H9 (cell line): ENCODE results near the gene REEP3. TPM values are rescaled to one million over a fixed set of nuclear protein-coding genes. Genes with fewer than 3 reads are reported as not detected.

ENCODE experiments used
- DNase-seq: peaks from one replicate; pipeline ENCODE4 v3.0.0-alpha.2; 2017
- H2AFZ ChIP-seq: one replicate; pipeline ENCODE4 v1.6.1; 2013; ENCODE audit warnings: mild to moderate bottlenecking, low read length, control low read depth, moderate library complexity
- H2AK5ac ChIP-seq: 2 replicates; pipeline ENCODE4 v1.6.1; 2013; ENCODE audit warnings: low read length, control low read depth, mixed read lengths; ENCODE audit not compliant: insufficient read length
- H2BK120ac ChIP-seq: one replicate; pipeline ENCODE4 v1.6.1; 2013; ENCODE audit warnings: low read depth, mild to moderate bottlenecking, low read length, control low read depth, inconsistent platforms; ENCODE audit not compliant: poor library complexity, severe bottlenecking
- H2BK12ac ChIP-seq: 2 replicates; pipeline ENCODE4 v1.6.1; 2013; ENCODE audit warnings: low read length, control low read depth, mixed read lengths, low read depth; ENCODE audit not compliant: insufficient read length
- H2BK15ac ChIP-seq: 2 replicates; pipeline ENCODE4 v1.6.1; 2013; ENCODE audit warnings: low read depth, low read length, control low read depth
- H2BK20ac ChIP-seq: one replicate; pipeline ENCODE4 v1.6.1; 2013; ENCODE audit warnings: low read depth, mild to moderate bottlenecking, low read length, control low read depth, inconsistent platforms; ENCODE audit not compliant: poor library complexity, severe bottlenecking
- H2BK5ac ChIP-seq: 2 replicates; pipeline ENCODE4 v1.6.1; 2013; ENCODE audit warnings: low read length, control low read depth, mixed read lengths; ENCODE audit not compliant: insufficient read length
- H3K14ac ChIP-seq: 2 replicates; pipeline ENCODE4 v1.6.1; 2013; ENCODE audit warnings: low read length, control low read depth; ENCODE audit not compliant: insufficient read depth
- H3K18ac ChIP-seq: 2 replicates; pipeline ENCODE4 v1.6.1; 2013; ENCODE audit warnings: low read depth, mild to moderate bottlenecking, mixed read lengths, low read length, control low read depth; ENCODE audit not compliant: insufficient read length
- H3K23ac ChIP-seq: 2 replicates; pipeline ENCODE4 v1.6.1; 2013; ENCODE audit warnings: low read length, control low read depth, mixed read lengths, low read depth; ENCODE audit not compliant: insufficient read length
- H3K23me2 ChIP-seq: 2 replicates; pipeline ENCODE4 v1.6.1; 2013; ENCODE audit warnings: low read depth, mild to moderate bottlenecking, mixed read lengths, low read length, control low read depth; ENCODE audit not compliant: insufficient read length, poor library complexity, severe bottlenecking
- H3K27ac ChIP-seq: 2 replicates; pipeline ENCODE4 v1.5.1; 2013; ENCODE audit warnings: low read length, control low read depth, mixed read lengths, low read depth; ENCODE audit not compliant: insufficient read length
- H3K27me3 ChIP-seq: 2 replicates; pipeline ENCODE4 v1.6.1; 2013; ENCODE audit warnings: low read length, control low read depth, inconsistent platforms; ENCODE audit not compliant: insufficient read depth
- H3K4ac ChIP-seq: 2 replicates; pipeline ENCODE4 v1.6.1; 2013; ENCODE audit warnings: low read depth, mild to moderate bottlenecking, control low read depth, inconsistent platforms, low read length, moderate library complexity
- H3K4me1 ChIP-seq: 2 replicates; pipeline ENCODE4 v1.6.1; 2013; ENCODE audit warnings: low read length, control low read depth, inconsistent platforms; ENCODE audit not compliant: insufficient read depth
- H3K4me2 ChIP-seq: 2 replicates; pipeline ENCODE4 v1.6.1; 2013; ENCODE audit warnings: low read length, control low read depth, mixed read lengths; ENCODE audit not compliant: insufficient read length, insufficient read depth
- H3K56ac ChIP-seq: 2 replicates; pipeline ENCODE4 v1.6.1; 2013; ENCODE audit warnings: low read depth, mild to moderate bottlenecking, mixed read lengths, low read length, control low read depth; ENCODE audit not compliant: insufficient read length
- H3K79me1 ChIP-seq: 2 replicates; pipeline ENCODE4 v1.6.1; 2013; ENCODE audit warnings: low read depth, mild to moderate bottlenecking, moderate library complexity, low read length, control low read depth, inconsistent platforms; ENCODE audit not compliant: insufficient read depth, poor library complexity, severe bottlenecking
- H3K79me2 ChIP-seq: 2 replicates; pipeline ENCODE4 v1.6.1; 2013; ENCODE audit warnings: low read length, control low read depth, inconsistent platforms; ENCODE audit not compliant: insufficient read depth
- H3K9ac ChIP-seq: 2 replicates; pipeline ENCODE4 v1.6.1; 2013; ENCODE audit warnings: low read length, control low read depth, mixed read lengths; ENCODE audit not compliant: insufficient read length; ENCODE audit errors: extremely low read depth
- H3K9me3 ChIP-seq: one replicate; pipeline ENCODE4 v1.6.1; 2013; ENCODE audit warnings: low read depth, low read length, inconsistent platforms; ENCODE audit not compliant: control insufficient read depth
- H3T11ph ChIP-seq: one replicate; pipeline ENCODE4 v1.6.1; 2013; ENCODE audit warnings: mild to moderate bottlenecking, low read length, control low read depth, inconsistent platforms
- H4K20me1 ChIP-seq: one replicate; pipeline ENCODE4 v1.6.1; 2013; ENCODE audit not compliant: control insufficient read depth, insufficient read length, insufficient read depth
- H4K5ac ChIP-seq: 2 replicates; pipeline ENCODE4 v1.6.1; 2013; ENCODE audit warnings: low read depth, mild to moderate bottlenecking, mixed read lengths, low read length, control low read depth; ENCODE audit not compliant: insufficient read length
- H4K8ac ChIP-seq: replicated peaks from 2 replicates; pipeline ENCODE4 v1.6.1; 2013; ENCODE audit warnings: low read length, control low read depth, mixed read lengths, low read depth; ENCODE audit not compliant: insufficient read length
- H4K91ac ChIP-seq: 2 replicates; pipeline ENCODE4 v1.6.1; 2013; ENCODE audit warnings: low read depth, mild to moderate bottlenecking, moderate library complexity, mixed read lengths, low read length, control low read depth; ENCODE audit not compliant: insufficient read length
- H3K27ac Mint-ChIP-seq, 3 experiments: 2 replicates in 2 of 3; 3 replicates in 1 of 3; pipeline ENCODE4 v1.8.0; 2020 to 2021; ENCODE audit warnings: mixed read lengths in 3 of 3, mild to moderate bottlenecking in 1 of 3, moderate library complexity in 1 of 3
- H3K27me3 Mint-ChIP-seq: 2 replicates; pipeline ENCODE4 v1.8.0; 2021; ENCODE audit warnings: low read depth, mild to moderate bottlenecking, moderate library complexity, mixed read lengths
- H3K36me3 Mint-ChIP-seq, 3 experiments: 2 replicates in 2 of 3; 3 replicates in 1 of 3; pipeline ENCODE4 v1.8.0; 2020 to 2021; ENCODE audit warnings: low read depth in 3 of 3, mixed read lengths in 3 of 3; ENCODE audit not compliant: insufficient read depth in 1 of 3
- H3K4me1 Mint-ChIP-seq, 2 experiments: 2 replicates each; pipeline ENCODE4 v1.8.0; 2020; ENCODE audit warnings: mixed read lengths in 2 of 2
- H3K4me3 Mint-ChIP-seq, 2 experiments: 2 replicates in 1 of 2; 3 replicates in 1 of 2; pipeline ENCODE4 v1.8.0; 2020 to 2021; ENCODE audit warnings: mild to moderate bottlenecking in 2 of 2, mixed read lengths in 2 of 2, moderate library complexity in 1 of 2
- H3K9me3 Mint-ChIP-seq, 2 experiments: 2 replicates in 1 of 2; 3 replicates in 1 of 2; pipeline ENCODE4 v1.8.0; 2020; ENCODE audit warnings: mild to moderate bottlenecking in 2 of 2, mixed read lengths in 2 of 2, moderate library complexity in 1 of 2
- CTCF ChIP-seq: fragments of 200-600 bp; sonication (generic); conservative IDR thresholded peaks from 3 replicates; pipeline ENCODE4 v1.8.0; 2021; ENCODE audit warnings: antibody characterized with exemption, mild to moderate bottlenecking
- total RNA-seq: library from RNA; stranded (reverse); gene quantifications from 2 replicates; pipeline ENCODE4 v1.2.1, GENCODE V29; 2021

The REEP3 gene
- total RNA-seq, 1 experiment from 2014 or later, result 21.4 TPM

- H3K18ac ChIP-seq, result no peak overlapping the region
These were observed 120.2 kb downstream of the REEP3 start for GRCh38 chr10:63641366-63641765.

More at GRCh38 chr10:63641366-63641765, 120.2 kb downstream of the REEP3 start:
- Histone ChIP-seq H3K9me3 (no peaks in the 10 kb centered on the region), H3K56ac (no peak overlapping the region), H2AFZ (no peak overlapping the region), H3K4ac (no peak overlapping the region), H3K79me2 (no peaks in the 10 kb centered on the region), H3K27me3 (no peaks in the 10 kb centered on the region), H3T11ph (no peak overlapping the region), H2BK5ac (no peak overlapping the region), H4K8ac (no peak overlapping the region), H3K4me1 (peaks cover 2% of the 10 kb centered on the region; the same call in 1 of the 2 replicates), H4K20me1 (no peaks in the 10 kb centered on the region), H4K91ac (no peak overlapping the region), H4K5ac (no peak overlapping the region), H3K23ac (no peak overlapping the region), H2BK120ac (no peak overlapping the region), H2BK20ac (no peak overlapping the region), H3K23me2 (no peaks in the 10 kb centered on the region), H2BK12ac (no peak overlapping the region), H3K14ac (no peak overlapping the region), H3K9ac (no peak overlapping the region), H3K4me2 (no peak overlapping the region), H3K79me1 (no peaks in the 10 kb centered on the region), H2BK15ac (no peak overlapping the region), H3K27ac (no peak overlapping the region), H2AK5ac (no peak overlapping the region)
- DNase-seq, result no peak
- H3K9me3 Mint-ChIP-seq, result no peaks in the 10 kb centered on the region
- H3K4me1 Mint-ChIP-seq, result peaks cover 7 to 13% of the 10 kb centered on the region in 2 experiments; a peak in 3 of 4 replicates
- no peak for TF ChIP-seq CTCF
- no peak overlapping the region for H3K27ac Mint-ChIP-seq
- H3K4me3 Mint-ChIP-seq, result no peak overlapping the region
- H3K27me3 Mint-ChIP-seq, result no peaks in the 10 kb centered on the region
- no peaks in the 10 kb centered on the region for H3K36me3 Mint-ChIP-seq
